SJSA1 (cell line): ENCODE results near the gene ABCC11. TPM values are rescaled to one million over a fixed set of nuclear protein-coding genes. Genes with fewer than 3 reads are reported as not detected.
"Not testable (repeated sequence)": the region's sequence is repeated elsewhere in the genome, so short reads cannot be mapped to it uniquely, and the experiment has no call there.

Experiments
- DNase-seq, 2 experiments: peaks; one replicate each; pipeline ENCODE4 v3.0.0-alpha.2; 2015 to 2020; ENCODE audit warnings: low spot score in 2 of 2, low read depth in 1 of 2
- H3K27ac ChIP-seq: fragments of 250-450 bp; sonication (Bioruptor Pico); 2 replicates; pipeline ENCODE4 v1.5.1; 2020; ENCODE audit warnings: mild to moderate bottlenecking, moderate library complexity
- H3K27me3 ChIP-seq: fragments of 250-450 bp; sonication (Bioruptor Pico); replicated peaks from 2 replicates; pipeline ENCODE4 v1.5.1; 2020; ENCODE audit warnings: mild to moderate bottlenecking, moderate library complexity
- H3K36me3 ChIP-seq: fragments of 250-450 bp; sonication (Bioruptor Pico); 2 replicates; pipeline ENCODE4 v1.5.1; 2020; ENCODE audit warnings: mild to moderate bottlenecking
- H3K4me1 ChIP-seq: fragments of 250-450 bp; sonication (Bioruptor Pico); replicated peaks from 2 replicates; pipeline ENCODE4 v1.6.1; 2021; ENCODE audit warnings: mild to moderate bottlenecking
- H3K4me3 ChIP-seq: fragments of 250-450 bp; sonication (Bioruptor Pico); 2 replicates; pipeline ENCODE4 v1.5.1; 2020; ENCODE audit warnings: mild to moderate bottlenecking
- H3K9me3 ChIP-seq: fragments of 250-450 bp; sonication (Bioruptor Pico); replicated peaks from 2 replicates; pipeline ENCODE4 v1.5.1; 2020; ENCODE audit warnings: mild to moderate bottlenecking
- total RNA-seq: library from RNA; depleted of rRNA; stranded (reverse); fragments of >200 nt; shearing (Covaris generic); gene quantifications from 2 replicates; pipeline ENCODE4 v1.2.3, GENCODE V29; 2014

ABCC11 gene
- total RNA-seq, 1 experiment from 2014 or later: not detected

- Histone ChIP-seq H3K4me1 (no peaks in the 10 kb centered on the region), H3K36me3 (no peaks in the 10 kb centered on the region), H3K27ac (no peak overlapping the region), H3K4me3 (no peak overlapping the region), H3K27me3 (peaks cover 2% of the 10 kb centered on the region; the same call in 1 of the 2 replicates), H3K9me3 (no peaks in the 10 kb centered on the region)
- no peak for DNase-seq
These were observed 40.6 kb downstream of the ABCC11 start for GRCh38 chr16:48206594-48207242.

- no peaks in the 10 kb centered on the region for H3K36me3 ChIP-seq
- no peak for DNase-seq
- H3K4me1 ChIP-seq: no peaks in the 10 kb centered on the region
- peaks cover 2% of the 10 kb centered on the region; the same call in 1 of the 2 replicates for H3K27me3 ChIP-seq
- no peak overlapping the region for H3K27ac ChIP-seq
- H3K9me3 ChIP-seq: no peaks in the 10 kb centered on the region
- no peak overlapping the region for H3K4me3 ChIP-seq
These were observed 42.6 kb downstream of the ABCC11 start for GRCh38 chr16:48204825-48205151.

GRCh38 chr16:48203974-48204824 lies 43.1 kb downstream of the ABCC11 start:
- Histone ChIP-seq H3K4me1 (no peaks in the 10 kb centered on the region), H3K27ac (no peak overlapping the region), H3K36me3 (no peaks in the 10 kb centered on the region), H3K4me3 (no peak overlapping the region), H3K27me3 (peaks cover 2% of the 10 kb centered on the region; the same call in 1 of the 2 replicates), H3K9me3 (no peaks in the 10 kb centered on the region)
- DNase-seq: no peak

- Histone ChIP-seq H3K36me3 (no peaks in the 10 kb centered on the region), H3K4me3 (no peak overlapping the region), H3K9me3 (no peaks in the 10 kb centered on the region), H3K27ac (no peak overlapping the region), H3K4me1 (no peaks in the 10 kb centered on the region), H3K27me3 (peaks cover 2% of the 10 kb centered on the region; the same call in 1 of the 2 replicates)
- no peak for DNase-seq
These were observed 45.7 kb downstream of the ABCC11 start for GRCh38 chr16:48201515-48202201.

- no peak for DNase-seq
- Histone ChIP-seq H3K4me1 (no peaks in the 10 kb centered on the region), H3K27me3 (0 out of 2 replicates have a peak, but pooled peaks cover 2% of the 10 kb centered on the region), H3K27ac (no peak overlapping the region), H3K4me3 (no peak overlapping the region), H3K9me3 (no peaks in the 10 kb centered on the region), H3K36me3 (no peaks in the 10 kb centered on the region)
These were observed 50.0 kb downstream of the ABCC11 start for GRCh38 chr16:48197294-48197693.

GRCh38 chr16:48194828-48195556 lies 52.3 kb downstream of the ABCC11 start:
- Histone ChIP-seq H3K4me3 (no peak overlapping the region), H3K27ac (no peak overlapping the region), H3K36me3 (no peaks in the 10 kb centered on the region), H3K9me3 (no peaks in the 10 kb centered on the region), H3K27me3 (no peaks in the 10 kb centered on the region), H3K4me1 (no peaks in the 10 kb centered on the region)
- DNase-seq: no peak

- Histone ChIP-seq H3K9me3 (no peaks in the 10 kb centered on the region), H3K4me3 (no peak overlapping the region), H3K36me3 (no peaks in the 10 kb centered on the region), H3K4me1 (no peaks in the 10 kb centered on the region), H3K27me3 (no peaks in the 10 kb centered on the region), H3K27ac (no peak overlapping the region)
- DNase-seq: no peak
These were observed 53.5 kb downstream of the ABCC11 start for GRCh38 chr16:48193846-48194245.

GRCh38 chr16:48188449-48189102 lies 58.8 kb downstream of the ABCC11 start:
- Histone ChIP-seq H3K4me3 (no peak overlapping the region), H3K27ac (no peak overlapping the region), H3K9me3 (no peaks in the 10 kb centered on the region), H3K36me3 (no peaks in the 10 kb centered on the region), H3K27me3 (no peaks in the 10 kb centered on the region; the same call in 1 of the 2 replicates), H3K4me1 (no peaks in the 10 kb centered on the region)
- DNase-seq: no peak

- Histone ChIP-seq H3K4me3 (no peak overlapping the region), H3K9me3 (no peaks in the 10 kb centered on the region), H3K36me3 (no peaks in the 10 kb centered on the region), H3K27me3 (no peaks in the 10 kb centered on the region; the same call in 1 of the 2 replicates), H3K4me1 (no peaks in the 10 kb centered on the region), H3K27ac (no peak overlapping the region)
- no peak for DNase-seq
These were observed 59.6 kb downstream of the ABCC11 start for GRCh38 chr16:48187779-48188178.

GRCh38 chr16:48184681-48185080 lies 62.7 kb downstream of the ABCC11 start:
- no peak for DNase-seq
- Histone ChIP-seq H3K36me3 (no peaks in the 10 kb centered on the region), H3K27me3 (no peaks in the 10 kb centered on the region; the same call in 1 of the 2 replicates), H3K27ac (no peak overlapping the region), H3K9me3 (no peaks in the 10 kb centered on the region), H3K4me3 (no peak overlapping the region), H3K4me1 (no peaks in the 10 kb centered on the region)

GRCh38 chr16:48182979-48183537 lies 64.3 kb downstream of the ABCC11 start:
- Histone ChIP-seq H3K36me3 (no peaks in the 10 kb centered on the region), H3K27ac (no peak overlapping the region), H3K27me3 (no peaks in the 10 kb centered on the region), H3K4me1 (no peaks in the 10 kb centered on the region), H3K4me3 (no peak overlapping the region), H3K9me3 (no peaks in the 10 kb centered on the region)
- no peak for DNase-seq

GRCh38 chr16:48181746-48182520 lies 65.4 kb downstream of the ABCC11 start:
- not testable (repeated sequence) for H3K36me3 ChIP-seq, H3K27ac ChIP-seq, DNase-seq, H3K4me1 ChIP-seq, H3K27me3 ChIP-seq, H3K9me3 ChIP-seq, H3K4me3 ChIP-seq
